WTC11 (cell line): ENCODE measurements around the gene ANTXRL. TPM values are rescaled to one million over a fixed set of nuclear protein-coding genes. Genes with fewer than 3 reads are reported as not detected.

ENCODE experiments used
- ATAC-seq: fragments of 200-7000 bp; cut with Tn5 transposase; 2 replicates; pipeline ENCODE4 v1.10.0; 2021; ENCODE audit warnings: mild to moderate bottlenecking, moderate library complexity
- CTCF ChIA-PET: fragments of 300-600 bp; sonication (Branson Sonifier 250); formaldehyde crosslinking; loops from one replicate; lab custom pipeline; 2021; ENCODE audit warnings: antibody characterized with exemption; lab: Charles Lee
- POLR2A ChIA-PET: fragments of 350-600 bp; sonication (Branson Sonifier 250); formaldehyde crosslinking; loops from one replicate; lab custom pipeline; 2021; ENCODE audit warnings: antibody characterized with exemption; lab: Charles Lee
- DNase-seq: peaks from one replicate; pipeline ENCODE4 v3.0.0; 2021; ENCODE audit warnings: low spot score
- H3K27ac Mint-ChIP-seq: 2 replicates; pipeline ENCODE4 v1.8.0; 2021; ENCODE audit warnings: mixed read lengths
- H3K27me3 Mint-ChIP-seq: 2 replicates; pipeline ENCODE4 v1.8.0; 2021; ENCODE audit warnings: low read depth, mild to moderate bottlenecking, moderate library complexity, mixed read lengths
- H3K36me3 Mint-ChIP-seq: 2 replicates; pipeline ENCODE4 v1.8.0; 2021; ENCODE audit warnings: mixed read lengths
- H3K4me1 Mint-ChIP-seq: 2 replicates; pipeline ENCODE4 v1.8.0; 2022; ENCODE audit warnings: mixed read lengths
- H3K4me3 Mint-ChIP-seq: 2 replicates; pipeline ENCODE4 v1.8.0; 2021; ENCODE audit warnings: mild to moderate bottlenecking, moderate library complexity, mixed read lengths
- H3K9me3 Mint-ChIP-seq: 2 replicates; pipeline ENCODE4 v1.8.0; 2021; ENCODE audit warnings: mixed read lengths
- ATF2 ChIP-seq: sonication (generic); formaldehyde crosslinking; IDR thresholded peaks from 2 replicates; pipeline ENCODE4 v1.8.1; 2022; ENCODE audit warnings: low read depth, missing genetic modification reagents, borderline replicate concordance
- CREB1 ChIP-seq: sonication (generic); formaldehyde crosslinking; IDR thresholded peaks from 2 replicates; pipeline ENCODE4 v1.8.0; 2023; ENCODE audit warnings: mild to moderate bottlenecking, missing genetic modification reagents
- E2F4 ChIP-seq: sonication (generic); formaldehyde crosslinking; IDR thresholded peaks from 2 replicates; pipeline ENCODE4 v1.8.1; 2022; ENCODE audit warnings: low read depth, mild to moderate bottlenecking, moderate library complexity, missing genetic modification reagents, borderline replicate concordance
- EMX1 ChIP-seq: fragments of 250-450 bp; sonication (Bioruptor Pico); IDR thresholded peaks from 2 replicates; pipeline ENCODE4 v1.8.0; 2021; ENCODE audit warnings: mild to moderate bottlenecking
- ERG ChIP-seq: fragments of 250-450 bp; sonication (Bioruptor Pico); IDR thresholded peaks from 2 replicates; pipeline ENCODE4 v1.8.0; 2021; ENCODE audit warnings: mild to moderate bottlenecking
- GRHL2 ChIP-seq: fragments of 250-450 bp; sonication (Bioruptor Pico); IDR thresholded peaks from 2 replicates; pipeline ENCODE4 v1.8.0; 2022; ENCODE audit warnings: mild to moderate bottlenecking, moderate library complexity; ENCODE audit not compliant: insufficient replicate concordance, severe bottlenecking
- JUN ChIP-seq: sonication (generic); formaldehyde crosslinking; IDR thresholded peaks from 2 replicates; pipeline ENCODE4 v1.8.0; 2023; ENCODE audit warnings: mild to moderate bottlenecking, missing genetic modification reagents
- KAT7 ChIP-seq: sonication (generic); formaldehyde crosslinking; IDR thresholded peaks from 2 replicates; pipeline ENCODE4 v1.8.1; 2023; ENCODE audit warnings: missing genetic modification reagents, mild to moderate bottlenecking, borderline replicate concordance
- MAX ChIP-seq: sonication (generic); formaldehyde crosslinking; IDR thresholded peaks from 2 replicates; pipeline ENCODE4 v1.8.0; 2022; ENCODE audit warnings: mild to moderate bottlenecking, missing genetic modification reagents
- MLX ChIP-seq: sonication (generic); formaldehyde crosslinking; IDR thresholded peaks from 2 replicates; pipeline ENCODE4 v1.8.1; 2023; ENCODE audit warnings: mild to moderate bottlenecking, missing genetic modification reagents, moderate library complexity
- NFE2L1 ChIP-seq: sonication (generic); formaldehyde crosslinking; IDR thresholded peaks from 2 replicates; pipeline ENCODE4 v1.8.1; 2023; ENCODE audit warnings: missing genetic modification reagents
- NR3C1 ChIP-seq: sonication (generic); formaldehyde crosslinking; conservative IDR thresholded peaks from 2 replicates; pipeline ENCODE4 v1.8.1; 2023; ENCODE audit warnings: low read depth, mild to moderate bottlenecking, missing genetic modification reagents
- RELA ChIP-seq: sonication (generic); formaldehyde crosslinking; IDR thresholded peaks from 2 replicates; pipeline ENCODE4 v1.8.1; 2022; ENCODE audit warnings: missing genetic modification reagents, mild to moderate bottlenecking, borderline replicate concordance
- SOX15 ChIP-seq: fragments of 250-450 bp; sonication (Bioruptor Pico); IDR thresholded peaks from 2 replicates; pipeline ENCODE4 v1.9.0; 2021; ENCODE audit warnings: mild to moderate bottlenecking
- SP1 ChIP-seq: sonication (generic); formaldehyde crosslinking; conservative IDR thresholded peaks from 2 replicates; pipeline ENCODE4 v1.8.1; 2022; ENCODE audit warnings: missing genetic modification reagents
- TEAD1 ChIP-seq: sonication (generic); formaldehyde crosslinking; IDR thresholded peaks from 2 replicates; pipeline ENCODE4 v1.8.0; 2022; ENCODE audit warnings: mild to moderate bottlenecking, missing genetic modification reagents
- ZNF219 ChIP-seq: sonication (generic); formaldehyde crosslinking; IDR thresholded peaks from 2 replicates; pipeline ENCODE4 v1.8.0; 2023; ENCODE audit warnings: missing genetic modification reagents, mild to moderate bottlenecking, borderline replicate concordance
- ZNF263 ChIP-seq: sonication (generic); formaldehyde crosslinking; IDR thresholded peaks from 2 replicates; pipeline ENCODE4 v1.8.1; 2022; ENCODE audit warnings: low read depth, mild to moderate bottlenecking, moderate library complexity, missing genetic modification reagents
- ZNF281 ChIP-seq: sonication (generic); formaldehyde crosslinking; IDR thresholded peaks from 2 replicates; pipeline ENCODE4 v1.8.0; 2023; ENCODE audit warnings: mild to moderate bottlenecking, missing genetic modification reagents
- total RNA-seq: library from RNA; stranded (reverse); gene quantifications from 3 replicates; pipeline ENCODE4 v1.2.3, GENCODE V29; 2021

The ANTXRL gene
- total RNA-seq, 1 experiment from 2014 or later: not detected

- ATAC-seq: no peak
- H3K4me1 Mint-ChIP-seq: peaks cover 3% of the 10 kb centered on the region
- H3K36me3 Mint-ChIP-seq: no peaks in the 10 kb centered on the region
- POLR2A ChIA-PET: no interaction called here
- no peak overlapping the region for H3K4me3 Mint-ChIP-seq
- H3K27me3 Mint-ChIP-seq: no peaks in the 10 kb centered on the region
- no peak for TF ChIP-seq MLX
- no peak for TF ChIP-seq ZNF281 (CRISPR knock-in tag)
- no peak for TF ChIP-seq NR3C1 (CRISPR knock-in tag)
- no peak for TF ChIP-seq ZNF219 (CRISPR knock-in tag)
- no peak for TF ChIP-seq SOX15 (CRISPR knock-in tag)
- TF ChIP-seq ZNF263 (CRISPR knock-in tag): no peak
- TF ChIP-seq NFE2L1 (CRISPR knock-in tag): no peak
- TF ChIP-seq TEAD1 (CRISPR knock-in tag): no peak
- no peak for TF ChIP-seq RELA (CRISPR knock-in tag)
- TF ChIP-seq GRHL2 (CRISPR knock-in tag): no peak
- TF ChIP-seq JUN (CRISPR knock-in tag): no peak
- TF ChIP-seq ERG (CRISPR knock-in tag): no peak
- no peak for TF ChIP-seq CREB1 (CRISPR knock-in tag)
- TF ChIP-seq KAT7 (CRISPR knock-in tag): no peak
- TF ChIP-seq ATF2 (CRISPR knock-in tag): no peak
- TF ChIP-seq E2F4 (CRISPR knock-in tag): no peak
- no peak for TF ChIP-seq SP1
- no peak for TF ChIP-seq EMX1
- TF ChIP-seq MAX: no peak
- TF ChIP-seq, all 79 proteins: peak for 0
- no peak for DNase-seq
- H3K9me3 Mint-ChIP-seq: no peaks in the 10 kb centered on the region
- H3K27ac Mint-ChIP-seq: no peak overlapping the region
- CTCF ChIA-PET: no interaction called here
Observed at GRCh38 chr10:46250898-46251856, 35.6 kb upstream of the ANTXRL start.
